SKM-1 treated with dmso at 0.1 percent for 144 hours (cell line): ENCODE results near the gene ATG2A.
"Not testable (repeated sequence)": the region's sequence is repeated elsewhere in the genome, so short reads cannot be mapped to it uniquely, and the experiment has no call there.

ENCODE experiments used
- DNase-seq: peaks from one replicate; lab custom pipeline; 2025; ENCODE audit not compliant: unreplicated experiment; lab: John Stamatoyannopoulos, UW

ATG2A gene

GRCh38 chr11:64857485-64857884 lies 59.5 kb downstream of the ATG2A start:
- DNase-seq = no peak

- DNase-seq = peak; percentile 87
Measured at GRCh38 chr11:64856382-64857227, 60.4 kb downstream of the ATG2A start.

- DNase-seq = no peak
Measured at GRCh38 chr11:64855596-64856304, 61.3 kb downstream of the ATG2A start.

- DNase-seq = no peak
Measured at GRCh38 chr11:64854534-64855502, 62.2 kb downstream of the ATG2A start.

GRCh38 chr11:64854157-64854533 lies 62.9 kb downstream of the ATG2A start:
- no peak for DNase-seq

- no peak for DNase-seq
Measured at GRCh38 chr11:64853709-64854108, 63.3 kb downstream of the ATG2A start.

- DNase-seq = no peak
Measured at GRCh38 chr11:64852804-64853509, 64.1 kb downstream of the ATG2A start.

- DNase-seq = no peak
Measured at GRCh38 chr11:64851831-64852351, 65.1 kb downstream of the ATG2A start.

- no peak for DNase-seq
Measured at GRCh38 chr11:64850979-64851567, 65.9 kb downstream of the ATG2A start.

GRCh38 chr11:64849598-64850356 lies 67.2 kb downstream of the ATG2A start:
- no peak for DNase-seq

GRCh38 chr11:64848826-64849597 lies 68.0 kb downstream of the ATG2A start:
- no peak for DNase-seq

GRCh38 chr11:64848214-64848825 lies 68.7 kb downstream of the ATG2A start:
- no peak for DNase-seq

- DNase-seq = peak; percentile 90
Measured at GRCh38 chr11:64846998-64847666, 69.9 kb downstream of the ATG2A start.

GRCh38 chr11:64845776-64846129 lies 71.3 kb downstream of the ATG2A start:
- not testable (repeated sequence) for DNase-seq

- DNase-seq = no peak
Measured at GRCh38 chr11:64845129-64845775, 71.8 kb downstream of the ATG2A start.
